Endothelial cell of umbilical vein (primary cell): ENCODE data around the gene VPS37D. TPM values are rescaled to one million over a fixed set of nuclear protein-coding genes. Genes with fewer than 3 reads are reported as not detected.

Source experiments
- BruUV-seq: library from RNA; stranded (reverse); fragments of 400-500 nt; replicated peaks from 2 replicates; lab custom pipeline; 2021; lab: Mats Ljungman, UMichigan
- CTCF ChIA-PET: fragments of 300-600, 350-600 bp; sonication (Branson Sonifier 250); formaldehyde crosslinking; loops from one replicate; lab custom pipeline; 2021; ENCODE audit warnings: antibody characterized with exemption, inconsistent platforms; lab: Charles Lee
- POLR2A ChIA-PET: fragments of 300-600, 350-600 bp; sonication (Branson Sonifier 250); formaldehyde crosslinking; loops from one replicate; lab custom pipeline; 2021; ENCODE audit warnings: antibody characterized with exemption, inconsistent platforms; lab: Charles Lee
- DNase-seq: peaks from one replicate; pipeline ENCODE4 v3.0.0-alpha.2; 2011; ENCODE audit warnings: low read depth, low spot score
- FAIRE-seq: peaks from 2 replicates; lab custom pipeline; 2011; peaks lifted over from hg19 to GRCh38; lab: Jason Lieb, UNC
- H2AFZ ChIP-seq: 2 replicates; pipeline ENCODE4 v1.6.0; 2012; ENCODE audit warnings: low read depth, low read length, control low read depth, inconsistent platforms
- H3K27ac ChIP-seq: 2 replicates; pipeline ENCODE4 v1.5.1; 2011; ENCODE audit warnings: low read depth, mild to moderate bottlenecking, control low read depth, low read length, moderate library complexity; ENCODE audit not compliant: insufficient read depth
- H3K27me3 ChIP-seq, 2 experiments: 2 replicates each; pipeline versions ENCODE4 v1.6.0 to v1.6.1; 2011; ENCODE audit warnings: low read length in 2 of 2, mixed read lengths in 1 of 2; ENCODE audit not compliant: control insufficient read depth in 2 of 2, insufficient read depth in 2 of 2
- H3K36me3 ChIP-seq, 2 experiments: 2 replicates in 1 of 2; 3 replicates in 1 of 2; pipeline ENCODE4 v1.5.1; 2011; ENCODE audit warnings: low read length in 2 of 2, mild to moderate bottlenecking in 1 of 2, moderate library complexity in 1 of 2; ENCODE audit not compliant: control insufficient read depth in 2 of 2, insufficient read depth in 2 of 2; ENCODE audit errors: extremely low read depth in 1 of 2
- H3K4me1 ChIP-seq: 3 replicates; pipeline ENCODE4 v1.5.1; 2011; ENCODE audit warnings: mild to moderate bottlenecking, low read length; ENCODE audit not compliant: control insufficient read depth, insufficient read depth; ENCODE audit errors: extremely low read depth
- H3K4me2 ChIP-seq: 2 replicates; pipeline ENCODE4 v1.6.1; 2011; ENCODE audit warnings: low read length, control low read depth, mixed read lengths; ENCODE audit not compliant: insufficient read depth
- H3K4me3 ChIP-seq, 3 experiments: fragments of 200-600 bp in 1 of 3; sonication (generic), shearing (Covaris generic) in 1 of 3; replicated peaks in 1 of 3; 2 replicates each; pipeline ENCODE4 v1.5.1; 2011 to 2016; ENCODE audit warnings: control low read depth in 3 of 3, low read length in 3 of 3, mild to moderate bottlenecking in 2 of 3, inconsistent platforms in 1 of 3, low read depth in 1 of 3, moderate library complexity in 1 of 3; ENCODE audit not compliant: insufficient read depth in 1 of 3
- H3K79me2 ChIP-seq: 2 replicates; pipeline ENCODE4 v1.6.0; 2012; ENCODE audit warnings: low read length, inconsistent platforms; ENCODE audit not compliant: control insufficient read depth, insufficient read depth
- H3K9ac ChIP-seq: replicated peaks from 2 replicates; pipeline ENCODE3; 2011; ENCODE audit warnings: low read length, control low read depth; ENCODE audit not compliant: insufficient read depth; ENCODE audit errors: extremely low read depth
- H3K9me1 ChIP-seq: replicated peaks from 3 replicates; pipeline ENCODE4 v1.6.0; 2011; ENCODE audit warnings: mild to moderate bottlenecking, low read length; ENCODE audit not compliant: control insufficient read depth, insufficient read depth; ENCODE audit errors: extremely low read depth
- H3K9me3 ChIP-seq: replicated peaks from 2 replicates; pipeline ENCODE4 v1.5.1; 2012; ENCODE audit warnings: low read length, inconsistent platforms; ENCODE audit not compliant: control insufficient read depth, insufficient read depth
- H4K20me1 ChIP-seq: replicated peaks from 2 replicates; pipeline ENCODE3; 2011; ENCODE audit warnings: mild to moderate bottlenecking, low read length; ENCODE audit not compliant: control insufficient read depth, insufficient read depth; ENCODE audit errors: extremely low read depth
- CTCF ChIP-seq, 2 donors: IDR thresholded peaks; 1 replicate in 1 of 2; 2 replicates in 1 of 2; pipeline ENCODE4 v1.5.1; 2011; ENCODE audit warnings: low read length in 2 of 2, mild to moderate bottlenecking in 2 of 2, moderate library complexity in 2 of 2, control low read depth in 1 of 2, inconsistent platforms in 1 of 2, low read depth in 1 of 2; ENCODE audit not compliant: insufficient read depth in 1 of 2; ENCODE audit errors: extremely low read depth in 1 of 2
- EZH2 ChIP-seq: IDR thresholded peaks from 2 replicates; pipeline ENCODE4 v1.6.1; 2012; ENCODE audit warnings: borderline replicate concordance, low read depth, mild to moderate bottlenecking, moderate library complexity, low read length, inconsistent platforms; ENCODE audit not compliant: severe bottlenecking
- JUN ChIP-seq: IDR thresholded peaks from 2 replicates; pipeline ENCODE4 v1.6.1; 2011; ENCODE audit warnings: borderline replicate concordance, low read depth; ENCODE audit not compliant: insufficient read length, insufficient read depth
- MYC ChIP-seq: IDR thresholded peaks from one replicate; pipeline ENCODE4 v1.6.1; 2011; ENCODE audit warnings: mild to moderate bottlenecking, low read depth, low read length
- POLR2A ChIP-seq: IDR thresholded peaks from 2 replicates; pipeline ENCODE4 v1.6.1; 2012; ENCODE audit warnings: low read depth, mild to moderate bottlenecking, control low read depth, low read length
- POLR2AphosphoS5 ChIP-seq: IDR thresholded peaks from 2 replicates; pipeline ENCODE4 v1.6.1; 2012; ENCODE audit warnings: low read depth, mild to moderate bottlenecking, control low read depth, low read length, moderate library complexity; ENCODE audit not compliant: insufficient read depth
- dilution Hi-C: fragments of 300-500 bp; cut with MboI; formaldehyde crosslinking; loops from one replicate; pipeline ENCODE4 v1.15.0; 2019; ENCODE audit warnings: low sequenced_read_pairs; ENCODE audit not compliant: extremely low pct_ligation_motif_present
- intact Hi-C: fragments of 100-400 bp; cut with micrococcal nuclease; formaldehyde crosslinking; loops from one replicate; pipeline ENCODE4 v1.10.0; 2022
- polyA plus RNA-seq, 4 experiments: library from polyadenylated mRNA; depleted of rRNA in 3 of 4; stranded (reverse) in 3 of 4; unstranded in 1 of 4; fragments of >200 nt; gene quantifications; 2 replicates each; pipeline versions ENCODE4 v1.2.1 to v1.2.3, GENCODE V29; 2011 to 2012; ENCODE audit warnings: missing spikeins in 1 of 4
- total RNA-seq: library from RNA; stranded (reverse); gene quantifications from 2 replicates; pipeline ENCODE4 v1.2.3, GENCODE V29; 2021

Gene VPS37D
- total and polyA plus RNA-seq, 2 donors (not counting 3 experiments of a cell fraction or from before 2014, with no cell fraction given) = 2.0 to 2.1 TPM

GRCh38 chr7:73647725-73648592 is 19.7 kb upstream of the VPS37D start:
- H3K9ac ChIP-seq = no peak overlapping the region
- no peak for TF ChIP-seq MYC
- no peak for TF ChIP-seq POLR2A
- TF ChIP-seq JUN = no peak
- peak; percentile 92 for TF ChIP-seq EZH2
- TF ChIP-seq CTCF (IDR thresholded peaks at IDR 0.05; ENCODE audit: extremely low read depth in 1 of 2, insufficient read depth in 1 of 2, low read depth in 1 of 2, low read length in 2 of 2) = peak in 1 of 2 donors; percentile 14
- TF ChIP-seq POLR2AphosphoS5 = no peak
- H4K20me1 ChIP-seq = no peaks in the 10 kb centered on the region
- no peaks in the 10 kb centered on the region for H3K79me2 ChIP-seq
- dilution Hi-C loops (no loop called here), intact Hi-C loops (no loop called here)
- peaks cover 38 to 48% of the 10 kb centered on the region in 2 experiments for H3K27me3 ChIP-seq
- no peaks in the 10 kb centered on the region for H3K9me1 ChIP-seq
- no peak for FAIRE-seq
- peaks cover 4% of the 10 kb centered on the region for H3K4me1 ChIP-seq
- POLR2A ChIA-PET = no interaction called here
- H2AFZ ChIP-seq = no peak overlapping the region
- no peaks in the 10 kb centered on the region for H3K9me3 ChIP-seq
- H3K36me3 ChIP-seq = no peaks in the 10 kb centered on the region
- no peak overlapping the region for H3K27ac ChIP-seq
- H3K4me2 ChIP-seq = peak overlapping the region; percentile 53
- H3K4me3 ChIP-seq = peak overlapping the region in 1 of 3 experiments; percentile 2
- BruUV-seq = no TSS peak
- CTCF ChIA-PET = no interaction called here
- no peak for DNase-seq
